WI38 (cell line): Measurements from ENCODE around the gene NAV2.

Experiments used
- H3K4me3 ChIP-seq: 2 replicates; pipeline ENCODE4 v1.5.1; 2011; ENCODE audit warnings: low read depth, mild to moderate bottlenecking, control low read depth, low read length
- CTCF ChIP-seq: IDR thresholded peaks from 2 replicates; pipeline ENCODE4 v1.5.1; 2012; ENCODE audit warnings: low read depth, mild to moderate bottlenecking, control low read depth, low read length

NAV2 gene

GRCh38 chr11:19800162-19800561, 87.5 kb downstream of the NAV2 start:
- TF ChIP-seq CTCF, result 0 out of 2 replicates have a peak, but pooled peaks have one; percentile 6
- no peak overlapping the region for H3K4me3 ChIP-seq

DNA sequence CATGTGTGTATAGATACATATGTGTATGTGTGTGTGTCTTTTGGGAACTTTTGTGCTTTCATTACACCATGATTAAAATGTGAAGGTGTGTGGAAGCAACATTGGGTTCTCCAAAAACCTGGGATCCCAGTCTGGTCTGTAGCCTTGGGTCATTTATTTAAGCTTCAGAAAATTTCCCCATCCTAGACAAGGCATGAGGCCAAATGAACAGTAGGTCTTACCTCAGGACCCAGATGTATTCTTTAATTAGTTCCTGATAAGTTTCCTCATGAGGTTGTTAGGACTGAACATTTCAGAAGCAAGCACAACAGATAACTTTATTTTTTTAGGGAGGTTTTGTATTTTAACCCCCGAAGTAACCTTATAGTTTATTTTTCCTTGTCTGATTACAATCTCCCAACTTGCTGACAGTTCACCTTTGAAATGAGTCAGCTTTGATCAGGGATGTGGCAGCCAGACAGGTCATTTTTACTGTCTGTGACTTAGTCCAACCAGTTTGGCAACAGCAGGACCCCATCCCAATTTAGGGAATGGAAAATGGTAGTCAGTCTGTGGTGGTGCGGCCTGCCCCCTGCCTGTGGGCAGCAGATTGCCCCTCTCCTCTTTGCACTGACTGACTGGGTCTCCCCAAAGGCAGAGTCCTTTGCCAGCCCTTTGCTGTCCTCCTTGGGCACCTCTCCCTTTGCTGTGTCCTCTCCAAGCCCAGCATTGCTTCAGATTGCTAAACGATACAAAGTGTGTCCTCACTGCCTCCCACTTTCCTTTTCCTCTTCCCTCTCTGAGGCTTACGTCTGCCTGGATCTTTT, 88.3 kb downstream of the NAV2 start:
- no peak overlapping the region for H3K4me3 ChIP-seq
- 0 out of 2 replicates have a peak, but pooled peaks have one; percentile 12 for TF ChIP-seq CTCF

DNA sequence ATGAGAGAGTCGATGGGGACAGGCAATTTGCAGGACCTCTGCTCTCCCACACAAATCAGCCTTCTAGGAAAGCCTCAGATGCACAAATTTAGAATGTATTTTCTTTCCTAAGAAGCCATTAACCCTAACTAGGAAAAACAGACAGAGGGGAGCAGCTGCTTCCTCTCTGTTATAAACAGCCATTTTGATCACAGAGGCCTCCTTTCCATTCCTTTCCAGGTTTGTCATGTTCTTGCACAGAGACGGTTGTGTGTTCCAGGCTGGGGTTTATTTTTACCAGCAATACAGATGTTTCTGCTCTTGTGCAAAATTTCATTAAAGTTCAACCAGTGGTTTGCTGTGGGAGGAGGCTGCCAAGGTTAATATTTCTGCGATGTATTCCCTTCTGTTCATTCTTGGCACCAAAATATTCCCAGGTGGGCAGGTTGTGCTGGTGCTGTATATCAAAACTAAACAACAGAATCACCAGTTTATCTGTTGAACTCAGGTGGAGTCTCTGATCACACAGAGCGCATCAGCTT, 90.2 kb downstream of the NAV2 start:
- no peak for TF ChIP-seq CTCF
- no peak overlapping the region for H3K4me3 ChIP-seq

DNA sequence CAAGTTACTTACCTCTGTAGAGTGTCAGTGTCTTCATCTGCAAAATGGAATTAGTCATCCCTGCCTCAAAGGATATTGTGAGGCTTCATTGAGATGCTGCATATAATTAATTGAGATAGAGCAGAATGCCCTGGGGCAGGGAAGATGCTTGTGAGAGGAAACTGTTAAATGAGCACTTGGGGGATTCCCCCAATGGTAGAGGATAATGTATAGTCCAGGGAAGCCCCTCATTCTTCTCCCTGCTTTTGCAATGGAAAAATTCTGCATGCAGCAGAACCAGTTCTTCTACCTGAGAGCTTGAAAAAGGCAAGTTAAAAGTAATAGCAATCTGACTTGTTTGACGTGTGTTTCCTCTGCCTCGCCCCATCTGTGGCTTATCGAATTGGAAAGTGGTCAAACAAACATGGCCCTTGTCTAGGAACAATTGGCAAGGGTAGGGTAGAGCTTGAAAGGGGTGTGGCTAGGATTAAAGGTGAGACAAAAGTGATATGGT, 90.9 kb downstream of the NAV2 start:
- TF ChIP-seq CTCF, result no peak
- H3K4me3 ChIP-seq, result no peak overlapping the region

GRCh38 chr11:19805376-19805775, 92.7 kb downstream of the NAV2 start:
- no peak overlapping the region for H3K4me3 ChIP-seq
- no peak for TF ChIP-seq CTCF

- H3K4me3 ChIP-seq, result no peak overlapping the region
- TF ChIP-seq CTCF, result no peak
These were observed 93.2 kb downstream of the NAV2 start for GRCh38 chr11:19805827-19806226.

- no peak for TF ChIP-seq CTCF
- H3K4me3 ChIP-seq, result no peak overlapping the region
These were observed 93.6 kb downstream of the NAV2 start for GRCh38 chr11:19806251-19806650.
